H1 (cell line): ENCODE results near the gene SUV39H2. TPM values are rescaled to one million over a fixed set of nuclear protein-coding genes. Genes with fewer than 3 reads are reported as not detected.
A peak's percentile ranks its signal among the peaks of the same experiment; 100 is the strongest.

ENCODE experiments used
- CTCF ChIA-PET: fragments of 300-600 bp; sonication (Branson Sonifier 250); formaldehyde crosslinking; loops from one replicate; lab custom pipeline; 2021; ENCODE audit not compliant: partially characterized antibody; lab: Charles Lee
- POLR2A ChIA-PET: fragments of 300-600 bp; sonication (Branson Sonifier 250); formaldehyde crosslinking; loops from one replicate; lab custom pipeline; 2021; ENCODE audit warnings: inconsistent platforms; ENCODE audit not compliant: partially characterized antibody; lab: Charles Lee
- DNase-seq, 2 experiments: peaks; one replicate each; pipeline versions ENCODE4 v3.0.0 to v3.0.0-alpha.2; 2010 to 2022; ENCODE audit warnings: low spot score in 2 of 2, low read depth in 1 of 2, mixed read lengths in 1 of 2
- FAIRE-seq: peaks from 2 replicates; lab custom pipeline; 2011; peaks lifted over from hg19 to GRCh38; lab: Jason Lieb, UNC
- H2AFZ ChIP-seq: 2 replicates; pipeline ENCODE4 v1.8.1; 2012; ENCODE audit warnings: low read length, inconsistent platforms
- H2AK5ac ChIP-seq: 2 replicates; pipeline ENCODE4 v1.6.1; 2013; ENCODE audit warnings: low read depth, low read length
- H2BK120ac ChIP-seq: replicated peaks from 2 replicates; pipeline ENCODE3; 2013; ENCODE audit warnings: low read depth, low read length, inconsistent platforms
- H2BK12ac ChIP-seq: 2 replicates; pipeline ENCODE4 v1.6.1; 2013; ENCODE audit warnings: low read depth, low read length
- H2BK15ac ChIP-seq: 2 replicates; pipeline ENCODE4 v1.6.1; 2013; ENCODE audit warnings: low read length
- H2BK20ac ChIP-seq: 2 replicates; pipeline ENCODE4 v1.6.1; 2013; ENCODE audit warnings: low read length
- H2BK5ac ChIP-seq: 2 replicates; pipeline ENCODE4 v1.6.1; 2013; ENCODE audit warnings: low read depth, low read length
- H3K14ac ChIP-seq: 2 replicates; pipeline ENCODE4 v1.6.1; 2013; ENCODE audit warnings: inconsistent platforms; ENCODE audit not compliant: insufficient read length
- H3K18ac ChIP-seq: 2 replicates; pipeline ENCODE4 v1.6.1; 2013; ENCODE audit warnings: low read length; ENCODE audit errors: extremely low read depth
- H3K23ac ChIP-seq: 2 replicates; pipeline ENCODE4 v1.6.1; 2013; ENCODE audit warnings: inconsistent platforms; ENCODE audit not compliant: insufficient read length
- H3K23me2 ChIP-seq: 2 replicates; pipeline ENCODE4 v1.6.1; 2013; ENCODE audit warnings: low read depth, low read length
- H3K27ac ChIP-seq: 2 replicates; pipeline ENCODE4 v1.6.1; 2011; ENCODE audit warnings: low read depth, low read length, inconsistent platforms
- H3K27me3 ChIP-seq, 4 experiments: replicated peaks in 1 of 4; 1 replicate in 1 of 4; 2 replicates in 3 of 4; pipeline versions ENCODE4 v1.6.1 to v1.8.1; 2011 to 2013; ENCODE audit warnings: low read length in 3 of 4, mild to moderate bottlenecking in 3 of 4, inconsistent platforms in 2 of 4, mixed read lengths in 2 of 4, moderate library complexity in 1 of 4; ENCODE audit not compliant: control insufficient read depth in 3 of 4, insufficient read depth in 3 of 4; ENCODE audit errors: extremely low read depth in 1 of 4
- H3K36me3 ChIP-seq, 4 experiments: 2 replicates each; pipeline versions ENCODE4 v1.6.1 to v1.8.1; 2011 to 2013; ENCODE audit warnings: mild to moderate bottlenecking in 4 of 4, low read length in 3 of 4, moderate library complexity in 2 of 4, control low read depth in 1 of 4, inconsistent platforms in 1 of 4; ENCODE audit not compliant: insufficient read depth in 4 of 4, control insufficient read depth in 2 of 4
- H3K4ac ChIP-seq: replicated peaks from 2 replicates; pipeline ENCODE3; 2013; ENCODE audit warnings: low read length, low read depth, mixed read lengths, inconsistent platforms; ENCODE audit not compliant: insufficient read length
- H3K4me1 ChIP-seq, 4 experiments: replicated peaks in 1 of 4; 1 replicate in 1 of 4; 2 replicates in 3 of 4; pipeline versions ENCODE4 v1.6.1 to v1.8.1; 2011 to 2013; ENCODE audit warnings: low read length in 3 of 4, inconsistent platforms in 2 of 4, mixed read lengths in 1 of 4; ENCODE audit not compliant: insufficient read depth in 4 of 4, control insufficient read depth in 3 of 4
- H3K4me2 ChIP-seq, 2 experiments: 2 replicates each; pipeline versions ENCODE4 v1.6.1 to v1.8.1; 2011 to 2013; ENCODE audit warnings: low read depth in 2 of 2, low read length in 2 of 2, control low read depth in 1 of 2, inconsistent platforms in 1 of 2, mild to moderate bottlenecking in 1 of 2; ENCODE audit not compliant: insufficient read depth in 1 of 2
- H3K4me3 ChIP-seq, 4 experiments: fragments of 200-600, 300-600 bp in 1 of 4; sonication (generic), shearing (Covaris generic), sonication (Bioruptor Twin) in 1 of 4; 2 replicates each; pipeline versions ENCODE4 v1.5.1 to v1.8.1; 2011 to 2016; ENCODE audit warnings: low read length in 4 of 4, low read depth in 3 of 4, control low read depth in 2 of 4, inconsistent platforms in 2 of 4, mild to moderate bottlenecking in 2 of 4, mixed read lengths in 1 of 4, moderate library complexity in 1 of 4; ENCODE audit not compliant: insufficient read depth in 2 of 4; ENCODE audit errors: extremely low read depth in 1 of 4
- H3K56ac ChIP-seq: replicated peaks from 2 replicates; pipeline ENCODE3; 2013; ENCODE audit warnings: low read depth, mild to moderate bottlenecking, mixed read lengths, low read length, inconsistent platforms; ENCODE audit not compliant: insufficient read length
- H3K79me1 ChIP-seq: 2 replicates; pipeline ENCODE4 v1.6.1; 2013; ENCODE audit warnings: low read depth, low read length, control low read depth
- H3K79me2 ChIP-seq, 2 experiments: 2 replicates each; pipeline versions ENCODE4 v1.6.1 to v1.8.1; 2012 to 2013; ENCODE audit warnings: low read length in 2 of 2, mild to moderate bottlenecking in 2 of 2, inconsistent platforms in 1 of 2; ENCODE audit not compliant: insufficient read depth in 2 of 2, control insufficient read depth in 1 of 2
- H3K9ac ChIP-seq, 4 experiments: replicated peaks in 1 of 4; 1 replicate in 1 of 4; 2 replicates in 3 of 4; pipeline versions ENCODE4 v1.6.1 to v1.8.1; 2011 to 2013; ENCODE audit warnings: low read depth in 3 of 4, low read length in 3 of 4, control low read depth in 2 of 4, mild to moderate bottlenecking in 2 of 4, moderate library complexity in 2 of 4, inconsistent platforms in 1 of 4; ENCODE audit errors: extremely low read depth in 1 of 4
- H3K9me3 ChIP-seq, 2 experiments: 2 replicates each; pipeline versions ENCODE4 v1.6.1 to v1.8.1; 2012 to 2013; ENCODE audit warnings: mild to moderate bottlenecking in 2 of 2, moderate library complexity in 2 of 2, control low read depth in 1 of 2, inconsistent platforms in 1 of 2, low read depth in 1 of 2, low read length in 1 of 2, mixed read lengths in 1 of 2; ENCODE audit not compliant: insufficient read depth in 2 of 2
- H4K20me1 ChIP-seq, 2 experiments: replicated peaks in 1 of 2; 2 replicates each; pipeline versions ENCODE3 to v1.8.1; 2011 to 2013; ENCODE audit warnings: inconsistent platforms in 2 of 2, low read length in 2 of 2, mild to moderate bottlenecking in 1 of 2; ENCODE audit not compliant: insufficient read depth in 2 of 2, control insufficient read depth in 1 of 2
- H4K5ac ChIP-seq: 2 replicates; pipeline ENCODE4 v1.6.1; 2013; ENCODE audit warnings: low read length, low read depth, mixed read lengths, inconsistent platforms; ENCODE audit not compliant: insufficient read length
- H4K8ac ChIP-seq: 2 replicates; pipeline ENCODE4 v1.8.0; 2013; ENCODE audit warnings: mild to moderate bottlenecking, moderate library complexity, low read length, inconsistent platforms; ENCODE audit not compliant: insufficient read depth; ENCODE audit errors: extremely low read depth
- H4K91ac ChIP-seq: replicated peaks from 2 replicates; pipeline ENCODE3; 2013; ENCODE audit warnings: low read length, mixed read lengths, inconsistent platforms; ENCODE audit not compliant: insufficient read length
- CEBPB ChIP-seq: IDR thresholded peaks from 2 replicates; pipeline ENCODE4 v1.6.1; 2012; ENCODE audit warnings: low read depth, low read length
- CTBP2 ChIP-seq: IDR thresholded peaks from 2 replicates; pipeline ENCODE4 v1.7.0; 2011; ENCODE audit warnings: borderline replicate concordance, mild to moderate bottlenecking, moderate library complexity, mixed read lengths, low read length; ENCODE audit not compliant: insufficient read depth, insufficient read length
- EGR1 ChIP-seq: IDR thresholded peaks from 2 replicates; pipeline ENCODE4 v1.6.1; 2011; ENCODE audit warnings: low read depth, low read length, borderline replicate concordance
- FOSL1 ChIP-seq: IDR thresholded peaks from 2 replicates; pipeline ENCODE4 v1.6.1; 2011; ENCODE audit warnings: mild to moderate bottlenecking, low read depth, low read length, moderate library complexity; ENCODE audit not compliant: insufficient read depth
- GABPA ChIP-seq: IDR thresholded peaks from 2 replicates; pipeline ENCODE4 v1.6.1; 2011; ENCODE audit warnings: mild to moderate bottlenecking, low read length, moderate library complexity, borderline replicate concordance; ENCODE audit not compliant: insufficient read depth
- POLR2AphosphoS5 ChIP-seq: IDR thresholded peaks from 2 replicates; pipeline ENCODE4 v1.6.1; 2011; ENCODE audit warnings: low read depth, low read length
- POU5F1 ChIP-seq: IDR thresholded peaks from 2 replicates; pipeline ENCODE4 v1.6.1; 2011; ENCODE audit warnings: low read depth, mild to moderate bottlenecking, low read length, moderate library complexity
- WGBS, 2 experiments: shearing (Covaris generic) in 1 of 2; methylation state at CpG; one replicate each; pipeline versions ENCODE4 v1.1.6 to v1.1.7; 2013 to 2015; ENCODE audit warnings: low lambda C conversion rate in 2 of 2, mixed read lengths in 2 of 2, inconsistent platforms in 1 of 2, low coverage in 1 of 2, missing lambda C conversion rate in 1 of 2; ENCODE audit not compliant: insufficient replicate concordance in 2 of 2, insufficient coverage in 1 of 2, insufficient read length in 1 of 2; ENCODE audit errors: extremely low coverage in 1 of 2, missing lambda C conversion rate in 1 of 2; 5-methylcytosine and 5-hydroxymethylcytosine counted together
- polyA plus RNA-seq, 7 experiments: library from polyadenylated mRNA; depleted of rRNA in 3 of 7; stranded (reverse) in 5 of 7; unstranded in 2 of 7; fragments of >200 nt in 5 of 7; fragments of 200-250 nt in 2 of 7; gene quantifications; 1 replicate in 5 of 7; 2 replicates in 1 of 7; 4 replicates in 1 of 7; pipeline versions ENCODE4 v1.2.1 to v1.2.3, GENCODE V29; 2011 to 2013; ENCODE audit warnings: missing spikeins in 2 of 7, mixed read lengths in 2 of 7
- total RNA-seq: library from RNA; stranded (reverse); fragmentation: NEBNext Ultra II Directional; extraction: Animal tissue kit (Norgen Biotek cat#: 25700); gene quantifications from 2 replicates; pipeline ENCODE4 v1.2.1, GENCODE V29; 2021
- TF ChIP-seq, protein P1 (sequence below): IDR thresholded peaks from 2 replicates; pipeline ENCODE4 v1.6.1; 2012; ENCODE audit warnings: inconsistent platforms
- TF ChIP-seq, protein P2 (sequence below): IDR thresholded peaks from 2 replicates; pipeline ENCODE4 v1.6.1; 2012; ENCODE audit warnings: inconsistent platforms
- TF ChIP-seq, protein P3 (sequence below), 3 experiments: IDR thresholded peaks; 1 replicate in 2 of 3; 2 replicates in 1 of 3; pipeline versions ENCODE4 v1.5.1 to v1.6.1; 2011; ENCODE audit warnings: low read length in 3 of 3, mild to moderate bottlenecking in 3 of 3, inconsistent platforms in 2 of 3, low read depth in 1 of 3, moderate library complexity in 1 of 3; ENCODE audit not compliant: insufficient read depth in 1 of 3; ENCODE audit errors: control extremely low read depth in 1 of 3

The SUV39H2 gene
- total and polyA plus RNA-seq, 2 of the 8 experiments (the other 6 are each of a cell fraction or from before 2014, with no cell fraction given), result 19.4 to 62.3 TPM

DNA sequence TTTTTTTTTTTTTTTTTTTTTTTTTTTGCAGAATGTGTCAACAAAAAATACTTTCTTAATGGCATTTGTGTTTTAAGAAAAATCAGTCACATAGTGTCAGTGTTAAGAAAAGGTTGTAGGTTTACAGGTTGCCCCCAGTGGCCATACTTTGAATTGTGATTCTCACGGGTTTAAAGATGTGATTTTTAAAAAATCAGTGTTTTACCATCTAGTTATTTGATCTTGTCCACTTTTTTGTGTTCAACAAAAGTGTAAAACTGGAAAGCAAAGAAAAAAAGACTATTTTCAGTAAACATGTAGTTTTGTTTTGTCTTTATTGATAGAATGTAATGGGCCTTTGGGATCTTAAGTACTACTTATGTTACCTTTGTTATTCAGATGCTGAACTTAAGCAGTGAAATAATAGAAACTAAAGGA lies 25.7 kb downstream of the SUV39H2 start:
- no peaks in the 10 kb centered on the region for H3K23me2 ChIP-seq
- no peaks in the 10 kb centered on the region for H3K79me1 ChIP-seq
- H3K9me3 ChIP-seq, result peaks cover 3 to 5% of the 10 kb centered on the region in 2 experiments; a peak in 1 of 4 replicates
- no peak overlapping the region for H3K56ac ChIP-seq
- no peaks in the 10 kb centered on the region for H3K27me3 ChIP-seq
- H3K4me1 ChIP-seq, result no peaks in the 10 kb centered on the region
- peaks cover 0 to 90% (median 44%) of the 10 kb centered on the region in 4 experiments; a peak in 6 of 8 replicates for H3K36me3 ChIP-seq
- H4K8ac ChIP-seq, result no peak overlapping the region
- H2BK15ac ChIP-seq, result no peak overlapping the region
- no peak overlapping the region for H2AFZ ChIP-seq
- H2BK20ac ChIP-seq, result no peak overlapping the region
- CTCF ChIA-PET, result interaction anchor here (0.6 to 2.3 kb wide), 15 partner anchors 9 to 367 kb away, joined by 3 to 8 read pairs (median 4); no protein-coding TSS in a partner anchor
- H3K4me2 ChIP-seq, result no peak overlapping the region
- no peak overlapping the region for H3K23ac ChIP-seq
- H3K9ac ChIP-seq, result no peak overlapping the region
- H4K91ac ChIP-seq, result no peak overlapping the region
- no peak overlapping the region for H3K4ac ChIP-seq
- H3K79me2 ChIP-seq, result 0 out of 4 replicates have a peak, but pooled peaks cover 0 to 2% of the 10 kb centered on the region in 2 experiments
- H3K27ac ChIP-seq, result no peak overlapping the region
- no peak overlapping the region for H2AK5ac ChIP-seq
- no peak for FAIRE-seq
- no peak overlapping the region for H3K14ac ChIP-seq
- no peak overlapping the region for H2BK120ac ChIP-seq
- no peak overlapping the region for H3K4me3 ChIP-seq
- POLR2A ChIA-PET, result interaction anchor here (1.0 to 1.3 kb wide), 3 partner anchors 27 to 186 kb away, joined by 3 read pairs; no protein-coding TSS in a partner anchor
- no peak overlapping the region for H3K18ac ChIP-seq
- DNase-seq, result no peak
- H2BK12ac ChIP-seq, result no peak overlapping the region
- peaks cover 0 to 1% of the 10 kb centered on the region in 2 experiments for H4K20me1 ChIP-seq
- WGBS, 2 experiments, result 89% methylated on average over 1 of the region's 1 CpG; no CpG with 5 or more reads in 1 of the 2 experiments
- no peak overlapping the region for H2BK5ac ChIP-seq
- H4K5ac ChIP-seq, result no peak overlapping the region
- TF ChIP-seq POLR2AphosphoS5, result no peak
- no peak for TF ChIP-seq CEBPB
- TF ChIP-seq CTBP2, result no peak
- TF ChIP-seq FOSL1, result no peak
- TF ChIP-seq, protein P1, sequence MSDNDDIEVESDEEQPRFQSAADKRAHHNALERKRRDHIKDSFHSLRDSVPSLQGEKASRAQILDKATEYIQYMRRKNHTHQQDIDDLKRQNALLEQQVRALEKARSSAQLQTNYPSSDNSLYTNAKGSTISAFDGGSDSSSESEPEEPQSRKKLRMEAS, result no peak
- TF ChIP-seq EGR1, result no peak
- TF ChIP-seq POU5F1, result no peak
- TF ChIP-seq, protein P2, sequence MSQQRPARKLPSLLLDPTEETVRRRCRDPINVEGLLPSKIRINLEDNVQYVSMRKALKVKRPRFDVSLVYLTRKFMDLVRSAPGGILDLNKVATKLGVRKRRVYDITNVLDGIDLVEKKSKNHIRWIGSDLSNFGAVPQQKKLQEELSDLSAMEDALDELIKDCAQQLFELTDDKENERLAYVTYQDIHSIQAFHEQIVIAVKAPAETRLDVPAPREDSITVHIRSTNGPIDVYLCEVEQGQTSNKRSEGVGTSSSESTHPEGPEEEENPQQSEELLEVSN, result no peak
- no peak for TF ChIP-seq GABPA
- TF ChIP-seq, protein P3, sequence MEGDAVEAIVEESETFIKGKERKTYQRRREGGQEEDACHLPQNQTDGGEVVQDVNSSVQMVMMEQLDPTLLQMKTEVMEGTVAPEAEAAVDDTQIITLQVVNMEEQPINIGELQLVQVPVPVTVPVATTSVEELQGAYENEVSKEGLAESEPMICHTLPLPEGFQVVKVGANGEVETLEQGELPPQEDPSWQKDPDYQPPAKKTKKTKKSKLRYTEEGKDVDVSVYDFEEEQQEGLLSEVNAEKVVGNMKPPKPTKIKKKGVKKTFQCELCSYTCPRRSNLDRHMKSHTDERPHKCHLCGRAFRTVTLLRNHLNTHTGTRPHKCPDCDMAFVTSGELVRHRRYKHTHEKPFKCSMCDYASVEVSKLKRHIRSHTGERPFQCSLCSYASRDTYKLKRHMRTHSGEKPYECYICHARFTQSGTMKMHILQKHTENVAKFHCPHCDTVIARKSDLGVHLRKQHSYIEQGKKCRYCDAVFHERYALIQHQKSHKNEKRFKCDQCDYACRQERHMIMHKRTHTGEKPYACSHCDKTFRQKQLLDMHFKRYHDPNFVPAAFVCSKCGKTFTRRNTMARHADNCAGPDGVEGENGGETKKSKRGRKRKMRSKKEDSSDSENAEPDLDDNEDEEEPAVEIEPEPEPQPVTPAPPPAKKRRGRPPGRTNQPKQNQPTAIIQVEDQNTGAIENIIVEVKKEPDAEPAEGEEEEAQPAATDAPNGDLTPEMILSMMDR (IDR thresholded peaks at IDR 0.05; ENCODE audit: control extremely low read depth in 1 of 3, insufficient read depth in 1 of 3, low read depth in 1 of 3, low read length in 3 of 3), result peak in 1 of 3 experiments; percentile 49; a peak in 1 of 4 replicates
